ENCODE data around the gene OSCP1.

Gene OSCP1

GRCh38 chr1:36406440-36406839, 43.8 kb downstream of the OSCP1 start:
- H3K27me3 ChIP-seq (ENCODE audit: insufficient read depth, low read length, poor library complexity, severe bottlenecking), result no peaks in the 10 kb centered on the region
- H3K79me2 ChIP-seq (ENCODE audit: insufficient read depth, low read length), result no peaks in the 10 kb centered on the region
- H3K4me2 ChIP-seq (ENCODE audit: low read depth, low read length, poor library complexity, severe bottlenecking), result no peak overlapping the region
- TF ChIP-seq EZH2phosphoT487 (IDR thresholded peaks at IDR 0.05; ENCODE audit: borderline replicate concordance) (no peak), CTCF (conservative IDR thresholded peaks at IDR 0.05; ENCODE audit: low read length) (no peak)
- H2AFZ ChIP-seq (ENCODE audit: low read length), result no peak overlapping the region
- H3K36me3 ChIP-seq (ENCODE audit: insufficient read depth, low read length), result no peaks in the 10 kb centered on the region
- no peak overlapping the region for H3K9ac ChIP-seq (ENCODE audit: low read depth, low read length, poor library complexity, severe bottlenecking)
- H3F3A ChIP-seq (ENCODE audit: low read depth), result no peaks in the 10 kb centered on the region; the same call in 1 of the 2 replicates
- H3K4me3 ChIP-seq (ENCODE audit: low read length, poor library complexity, severe bottlenecking), result no peak overlapping the region
- no peaks in the 10 kb centered on the region for H3K9me2 ChIP-seq (replicated peaks; ENCODE audit: low read depth, low read length)
- no peaks in the 10 kb centered on the region for H3K9me3 ChIP-seq (ENCODE audit: insufficient read depth, low read depth, low read length)
- no peaks in the 10 kb centered on the region for H3K4me1 ChIP-seq (ENCODE audit: insufficient read depth, low read length, poor library complexity, severe bottlenecking)
- no peaks in the 10 kb centered on the region for H4K20me1 ChIP-seq (ENCODE audit: insufficient read depth, low read length, poor library complexity, severe bottlenecking)

- Histone ChIP-seq H3K9me2 (replicated peaks; ENCODE audit: low read depth, low read length) (no peaks in the 10 kb centered on the region), H3F3A (ENCODE audit: low read depth) (no peaks in the 10 kb centered on the region), H3K36me3 (ENCODE audit: insufficient read depth, low read length) (no peaks in the 10 kb centered on the region), H2AFZ (ENCODE audit: low read length) (no peak overlapping the region), H4K20me1 (ENCODE audit: insufficient read depth, low read length, poor library complexity, severe bottlenecking) (no peaks in the 10 kb centered on the region), H3K79me2 (ENCODE audit: insufficient read depth, low read length) (no peaks in the 10 kb centered on the region), H3K9me3 (ENCODE audit: insufficient read depth, low read depth, low read length) (no peaks in the 10 kb centered on the region), H3K27me3 (ENCODE audit: insufficient read depth, low read length, poor library complexity, severe bottlenecking) (no peaks in the 10 kb centered on the region), H3K4me1 (ENCODE audit: insufficient read depth, low read length, poor library complexity, severe bottlenecking) (peaks cover 8% of the 10 kb centered on the region), H3K4me2 (ENCODE audit: low read depth, low read length, poor library complexity, severe bottlenecking) (no peak overlapping the region), H3K4me3 (ENCODE audit: low read length, poor library complexity, severe bottlenecking) (no peak overlapping the region), H3K9ac (ENCODE audit: low read depth, low read length, poor library complexity, severe bottlenecking) (no peak overlapping the region)
- TF ChIP-seq EZH2phosphoT487 (IDR thresholded peaks at IDR 0.05; ENCODE audit: borderline replicate concordance), result no peak
- no peak for TF ChIP-seq CTCF (conservative IDR thresholded peaks at IDR 0.05; ENCODE audit: low read length)
Observed at GRCh38 chr1:36402504-36402890, 47.8 kb downstream of the OSCP1 start.

GRCh38 chr1:36401602-36402503, 48.4 kb downstream of the OSCP1 start:
- no peak overlapping the region for H2AFZ ChIP-seq (ENCODE audit: low read length)
- H3K9me3 ChIP-seq (ENCODE audit: insufficient read depth, low read depth, low read length), result no peaks in the 10 kb centered on the region

More at GRCh38 chr1:36401602-36402503, 48.4 kb downstream of the OSCP1 start:
- no peaks in the 10 kb centered on the region for H3F3A ChIP-seq (ENCODE audit: low read depth)
- H3K4me2 ChIP-seq (ENCODE audit: low read depth, low read length, poor library complexity, severe bottlenecking), result no peak overlapping the region
- peaks cover 6% of the 10 kb centered on the region; the same call in 1 of the 2 replicates for H3K79me2 ChIP-seq (ENCODE audit: insufficient read depth, low read length)
- H3K4me1 ChIP-seq (ENCODE audit: insufficient read depth, low read length, poor library complexity, severe bottlenecking), result peaks cover 13% of the 10 kb centered on the region
- no peak overlapping the region for H3K9ac ChIP-seq (ENCODE audit: low read depth, low read length, poor library complexity, severe bottlenecking)
- H3K36me3 ChIP-seq (ENCODE audit: insufficient read depth, low read length), result no peaks in the 10 kb centered on the region
- H3K27me3 ChIP-seq (ENCODE audit: insufficient read depth, low read length, poor library complexity, severe bottlenecking), result no peaks in the 10 kb centered on the region
- no peaks in the 10 kb centered on the region for H3K9me2 ChIP-seq (replicated peaks; ENCODE audit: low read depth, low read length)
- H3K4me3 ChIP-seq (ENCODE audit: low read length, poor library complexity, severe bottlenecking), result peak overlapping the region; percentile 24
- no peaks in the 10 kb centered on the region for H4K20me1 ChIP-seq (ENCODE audit: insufficient read depth, low read length, poor library complexity, severe bottlenecking)
- no peak for TF ChIP-seq EZH2phosphoT487 (IDR thresholded peaks at IDR 0.05; ENCODE audit: borderline replicate concordance)
